Left ventricle myocardium superior (tissue), 1 donor: Measurements from ENCODE around the gene PGF. TPM values are rescaled to one million over a fixed set of nuclear protein-coding genes. Genes with fewer than 3 reads are reported as not detected.
"Not testable (repeated sequence)": the region's sequence is repeated elsewhere in the genome, so short reads cannot be mapped to it uniquely, and the experiment has no call there.

ENCODE experiments used
- ATAC-seq: fragments of 200-7000 bp; cut with Tn5 transposase; one replicate; pipeline ENCODE4 v1.9.1; 2020; ENCODE audit warnings: mild to moderate bottlenecking, moderate library complexity
- DNase-seq: peaks from one replicate; pipeline ENCODE4 v3.0.0-alpha.2; 2020
- intact Hi-C: fragments of 100-400 bp; cut with micrococcal nuclease; formaldehyde crosslinking; loops from one replicate; pipeline ENCODE4 v1.11.0; 2022
- long read RNA-seq: library from polyadenylated mRNA; unstranded; transcript quantifications from one replicate; pipeline ENCODE4 v2.0.0, GENCODE V29; 2021
- total RNA-seq: library from RNA; stranded (reverse); fragmentation: NEBNext Ultra II Directional; extraction: Animal tissue kit (Norgen Biotek cat#: 25700); gene quantifications from one replicate; pipeline ENCODE4 v1.2.1, GENCODE V29; 2021
- donor health status: DM: no; HTN: yes; CAD: no; lungs with severe emphysema.

Gene PGF
- total RNA-seq, result 4.9 TPM
- long read RNA-seq, transcript PGF-203 (6 exons, 1,699 nt), result minor isoform, 6 of 16 reads
- long read RNA-seq, transcript PGF-206 (7 exons, 1,927 nt), result major isoform, 8 of 16 reads
- long read RNA-seq, partial matches to known transcripts, result 0 of 16 reads
- long read RNA-seq, other reads (novel, unspliced or antisense), result 1 of 16 reads

DNA sequence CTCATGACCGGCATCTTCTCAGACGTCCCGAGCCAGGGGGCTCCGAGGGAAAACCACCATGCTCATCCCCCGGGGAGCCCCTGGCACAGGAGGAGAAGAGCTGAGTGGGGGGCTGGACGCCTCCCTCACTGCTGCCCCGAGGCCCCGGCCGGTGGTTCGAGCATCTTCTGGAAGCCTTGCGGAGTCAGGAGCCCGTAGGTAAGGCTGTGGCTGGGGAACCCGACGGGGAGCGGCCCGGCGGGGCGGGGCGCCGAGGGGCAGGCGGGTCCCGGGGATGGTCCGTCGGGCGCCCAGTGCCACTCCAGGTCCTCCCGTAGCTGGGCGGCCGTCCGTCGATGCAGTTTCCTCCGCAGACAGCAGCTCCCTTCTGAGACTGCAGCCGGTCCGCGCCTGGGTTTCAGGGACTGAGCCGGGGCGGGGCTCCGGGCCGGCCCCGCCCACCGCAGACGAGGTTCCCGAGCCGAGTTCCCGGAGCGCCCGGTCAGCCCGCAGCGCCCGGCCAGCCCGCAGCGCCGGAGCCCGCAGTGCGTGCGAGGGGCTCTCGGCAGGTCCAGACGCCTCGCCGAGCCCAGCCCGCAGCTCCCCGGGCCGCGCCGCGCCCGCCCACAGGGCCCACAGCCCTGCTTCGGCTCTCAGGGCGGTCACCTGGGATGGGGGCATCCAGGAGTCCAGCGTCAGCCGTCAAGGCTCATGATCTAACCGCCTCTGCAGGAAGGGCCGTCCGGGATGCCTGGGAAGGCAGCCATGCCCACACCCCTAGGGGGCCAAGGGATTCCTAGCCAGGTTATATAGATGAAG, at the start of gene PGF:
Gene PGF (minus strand): TSS at position 369 of the 798 bp plus-strand sequence. CDS start 355 bp downstream, at position 14.
- DNase-seq, result peak; percentile 86
- peak; percentile 88 for ATAC-seq
- intact Hi-C loops, result no loop called here

DNA sequence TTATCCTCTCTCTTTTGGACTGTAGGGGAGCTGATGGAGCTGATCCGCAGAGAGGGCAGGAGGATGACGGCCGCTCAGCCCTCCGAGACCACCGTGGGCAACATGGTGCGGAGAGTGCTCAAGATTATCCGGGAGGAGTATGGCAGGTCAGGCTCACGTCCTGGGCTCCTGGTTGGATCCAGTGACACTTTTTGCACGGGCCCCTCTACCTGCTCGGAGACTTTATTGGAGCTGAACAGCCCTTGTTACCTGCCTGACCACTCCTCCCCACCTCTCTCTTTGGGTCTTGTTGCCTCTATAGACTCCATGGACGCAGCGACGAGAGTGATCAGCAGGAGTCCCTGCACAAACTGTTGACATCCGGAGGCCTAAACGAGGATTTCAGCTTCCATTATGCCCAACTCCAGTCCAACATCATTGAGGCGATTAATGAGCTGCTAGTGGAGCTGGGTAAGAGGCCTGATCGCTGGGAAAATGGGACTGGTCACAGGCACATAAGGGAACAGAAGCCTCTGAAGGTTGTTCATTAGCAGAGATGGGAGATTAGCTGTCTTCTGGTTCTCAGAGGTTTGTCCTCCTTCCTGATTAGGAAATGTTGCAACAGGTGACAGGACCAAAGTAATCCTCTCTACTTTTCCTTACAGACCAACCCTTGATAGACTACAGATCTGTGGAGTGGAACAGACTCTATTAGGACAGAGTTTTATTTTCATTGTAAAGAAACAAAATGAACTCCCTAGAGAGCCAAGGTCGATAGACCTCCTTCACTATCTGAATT, 48.0 kb upstream of the PGF start:
- intact Hi-C loops, result no loop called here
- ATAC-seq (no peak), DNase-seq (no peak)

- intact Hi-C loops, result no loop called here
- ATAC-seq, result peak; percentile 100
- peak; percentile 99 for DNase-seq
These were observed 47.2 kb upstream of the PGF start, which contains the start of gene EIF2B2 for GRCh38 chr14:75002392-75003249. Gene EIF2B2 (plus strand): TSS chr14:75002921. CDS start chr14:75002991, 70 bp downstream.

- ATAC-seq (no peak), DNase-seq (no peak)
- intact Hi-C loops, result no loop called here
These were observed 46.5 kb upstream of the PGF start for GRCh38 chr14:75001899-75002298.

GRCh38 chr14:75001261-75001660, 45.9 kb upstream of the PGF start:
- ATAC-seq (no peak), DNase-seq (no peak)
- intact Hi-C loops, result no loop called here

- intact Hi-C loops, ATAC-seq, DNase-seq: not testable (repeated sequence)
These were observed 40.4 kb upstream of the PGF start for GRCh38 chr14:74995781-74996180.

- DNase-seq, intact Hi-C loops, ATAC-seq: not testable (repeated sequence)
These were observed 38.8 kb upstream of the PGF start for GRCh38 chr14:74994182-74994581.

GRCh38 chr14:74988993-74989392, 33.6 kb upstream of the PGF start:
- intact Hi-C loops, result no loop called here
- ATAC-seq, result no peak
- no peak for DNase-seq

DNA sequence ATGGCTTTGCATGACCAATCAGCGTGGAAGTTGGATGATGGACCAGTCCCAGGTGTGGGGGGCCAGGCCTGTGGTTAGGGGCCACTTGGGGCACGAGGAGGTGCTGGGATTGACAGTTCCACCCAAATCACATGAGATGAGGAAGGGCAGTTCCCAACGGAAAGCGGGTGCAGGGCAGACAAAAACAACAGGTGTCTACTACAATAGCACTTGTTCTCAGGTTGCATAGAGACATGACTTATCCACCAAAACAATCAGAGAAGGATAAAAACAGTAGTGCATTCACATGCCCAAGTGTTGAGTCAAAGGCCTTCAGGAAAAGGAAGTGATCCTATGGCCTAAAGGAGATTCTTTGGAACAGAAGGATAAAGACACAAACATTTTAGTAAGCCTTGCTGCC, 32.7 kb upstream of the PGF start:
- intact Hi-C loops, result no loop called here
- no peak for ATAC-seq

GRCh38 chr14:74985806-74986205, 30.4 kb upstream of the PGF start:
- ATAC-seq, result no peak
- DNase-seq, result no peak
- intact Hi-C loops, result no loop called here

More for the DNA sequence above, 32.7 kb upstream of the PGF start:
- no peak for DNase-seq

- DNase-seq (no peak), ATAC-seq (peak; percentile 60)
- intact Hi-C loops, result no loop called here
These were observed 29.6 kb upstream of the PGF start for GRCh38 chr14:74985028-74985310.

- DNase-seq (no peak), ATAC-seq (peak; percentile 46)
- intact Hi-C loops, result no loop called here
These were observed 29.0 kb upstream of the PGF start for GRCh38 chr14:74984236-74985027.

- DNase-seq (no peak), ATAC-seq (no peak)
- intact Hi-C loops, result no loop called here
These were observed 27.9 kb upstream of the PGF start for GRCh38 chr14:74983343-74983742.

DNA sequence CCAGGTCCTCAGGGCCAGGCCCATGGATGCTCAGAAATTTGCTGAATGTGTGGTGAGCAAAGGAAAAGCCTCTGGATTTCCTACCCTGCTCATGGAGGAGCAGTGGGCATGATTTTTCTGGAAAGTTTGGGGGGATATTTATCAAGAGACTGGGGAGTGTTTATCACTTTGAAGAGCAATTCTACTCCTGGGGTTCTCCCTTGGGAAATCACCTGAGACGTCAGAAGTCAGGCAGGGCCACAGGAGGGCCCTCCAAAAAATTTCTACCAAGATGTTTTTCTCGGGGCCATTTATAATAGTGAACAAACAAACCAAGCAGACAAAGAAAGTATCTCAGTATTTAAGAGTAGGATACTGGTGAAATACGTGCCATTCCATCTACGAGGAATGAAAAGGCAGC, 27.3 kb upstream of the PGF start:
- ATAC-seq, result no peak

GRCh38 chr14:74981833-74982232, 26.4 kb upstream of the PGF start:
- DNase-seq, result no peak
- no peak for ATAC-seq
- intact Hi-C loops, result no loop called here

More for the DNA sequence above, 27.3 kb upstream of the PGF start:
- no peak for DNase-seq
- intact Hi-C loops, result no loop called here

DNA sequence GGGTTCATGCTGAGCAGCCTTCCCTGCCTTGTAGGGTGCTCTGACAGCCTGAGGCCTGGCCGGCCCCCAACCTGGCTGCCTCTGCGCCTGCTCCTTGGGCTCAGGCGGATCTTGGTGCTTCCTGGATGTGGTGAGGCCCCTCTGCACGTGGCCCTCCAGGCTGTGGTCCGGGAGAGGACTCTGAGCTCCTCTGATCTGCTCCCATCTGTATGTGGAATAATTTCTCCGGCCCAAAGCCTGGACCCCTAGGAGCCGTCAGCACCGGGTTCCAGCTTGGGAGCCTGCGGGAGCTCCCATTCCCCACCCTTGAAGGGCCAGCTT, 26.0 kb upstream of the PGF start:
- intact Hi-C loops, result no loop called here
- DNase-seq (no peak), ATAC-seq (no peak)

- ATAC-seq (no peak), DNase-seq (no peak)
These were observed 25.5 kb upstream of the PGF start for GRCh38 chr14:74980731-74981461.

GRCh38 chr14:74980398-74980730, 25.0 kb upstream of the PGF start:
- ATAC-seq (no peak), DNase-seq (no peak)
- intact Hi-C loops, result no loop called here

More at GRCh38 chr14:74980731-74981461, 25.5 kb upstream of the PGF start:
- intact Hi-C loops, result no loop called here
